ENCODE results near the gene ACTRT2.

ACTRT2 gene

GRCh38 chr1:3021233-3021671 is at the start of gene ACTRT2:
ACTRT2 (plus strand) TSS chr1:3021467; CDS start chr1:3021687, 220 bp downstream.
- no peak for DNase-seq (ENCODE audit: low read depth in 3 of 3)

- DNase-seq (ENCODE audit: low read depth in 3 of 3) = no peak
Observed at GRCh38 chr1:2971609-2972008, 49.7 kb upstream of the ACTRT2 start.

- no peak for DNase-seq (ENCODE audit: low read depth in 3 of 3)
Observed at GRCh38 chr1:2972011-2972878, 49.0 kb upstream of the ACTRT2 start.

GRCh38 chr1:2972879-2973575 is 48.2 kb upstream of the ACTRT2 start:
- DNase-seq (ENCODE audit: low read depth in 3 of 3) = no peak

GRCh38 chr1:2973601-2974593 is 47.4 kb upstream of the ACTRT2 start:
- DNase-seq (ENCODE audit: low read depth in 3 of 3) = no peak

DNA sequence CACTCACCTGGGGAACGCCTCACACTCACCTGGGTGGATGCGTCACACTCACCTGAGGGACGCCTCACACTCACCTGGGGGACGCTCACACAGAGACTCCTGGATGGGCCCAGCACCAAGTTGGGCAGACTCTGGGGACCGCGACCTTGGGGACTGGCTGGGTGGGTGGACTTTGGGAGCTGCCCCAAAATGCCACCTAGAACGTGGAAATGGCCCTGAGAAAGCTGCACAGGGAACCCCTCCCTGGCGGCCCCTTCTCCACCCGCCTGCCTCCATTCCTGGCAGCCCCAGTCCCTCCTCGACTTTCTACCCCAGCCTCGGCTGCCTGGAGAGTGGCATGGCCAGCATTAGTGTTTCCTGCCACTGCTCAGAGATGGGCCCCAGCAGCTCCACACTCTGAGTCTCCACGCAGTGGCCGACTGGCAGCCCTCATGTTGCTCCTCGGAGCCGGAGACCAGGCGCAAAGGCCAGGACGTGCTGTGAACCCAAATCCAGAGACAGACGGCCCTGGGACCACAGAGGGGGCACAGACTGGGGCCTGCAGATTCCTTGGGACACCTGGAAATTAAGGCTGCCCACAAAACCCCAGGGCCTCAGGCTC is 46.5 kb upstream of the ACTRT2 start:
- DNase-seq (ENCODE audit: low read depth in 3 of 3) = no peak

- DNase-seq (ENCODE audit: low read depth in 3 of 3) = no peak
Observed at GRCh38 chr1:2975466-2976179, 45.6 kb upstream of the ACTRT2 start.

- no peak for DNase-seq (ENCODE audit: low read depth in 3 of 3)
Observed at GRCh38 chr1:2976180-2976562, 45.1 kb upstream of the ACTRT2 start.

DNA sequence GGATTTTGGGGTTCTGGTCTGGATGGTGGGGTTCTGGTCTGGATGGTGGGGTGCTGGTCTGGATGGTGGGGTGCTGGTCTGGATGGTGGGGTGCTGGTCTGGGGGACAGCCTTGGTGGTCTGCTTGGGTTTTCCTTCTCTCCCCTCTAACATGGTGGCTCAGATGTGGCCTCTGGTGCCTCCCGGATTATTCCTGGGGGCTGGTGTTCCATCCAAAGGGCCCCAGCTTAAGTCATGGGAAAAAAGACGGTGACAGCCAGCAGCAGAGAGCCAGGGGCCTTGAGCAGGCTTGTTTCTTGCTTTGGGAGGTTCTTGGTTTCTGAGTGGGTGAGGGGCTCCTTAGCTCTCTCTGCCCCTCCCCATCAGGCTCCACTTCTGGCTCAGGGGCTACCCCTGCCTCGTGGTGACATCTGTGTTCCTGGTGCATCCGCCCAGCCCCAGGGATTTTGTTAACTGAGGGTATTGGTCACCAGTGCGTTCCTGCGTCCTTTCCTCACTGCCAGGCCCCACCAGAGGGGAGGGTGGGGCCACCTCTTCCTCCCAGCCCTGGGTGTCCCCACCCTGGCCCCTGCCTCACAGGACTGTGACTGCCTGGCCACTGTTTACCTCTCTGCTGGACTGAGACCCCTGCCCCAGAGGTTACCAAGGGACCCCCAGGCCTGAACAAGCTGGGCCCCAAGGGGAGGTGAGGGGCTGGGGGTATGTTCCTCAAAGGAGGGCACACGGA is 43.2 kb upstream of the ACTRT2 start:
- no peak for DNase-seq (ENCODE audit: low read depth in 3 of 3)

- no peak for DNase-seq (ENCODE audit: low read depth in 3 of 3)
Observed at GRCh38 chr1:2978691-2979190, 42.5 kb upstream of the ACTRT2 start.

DNA sequence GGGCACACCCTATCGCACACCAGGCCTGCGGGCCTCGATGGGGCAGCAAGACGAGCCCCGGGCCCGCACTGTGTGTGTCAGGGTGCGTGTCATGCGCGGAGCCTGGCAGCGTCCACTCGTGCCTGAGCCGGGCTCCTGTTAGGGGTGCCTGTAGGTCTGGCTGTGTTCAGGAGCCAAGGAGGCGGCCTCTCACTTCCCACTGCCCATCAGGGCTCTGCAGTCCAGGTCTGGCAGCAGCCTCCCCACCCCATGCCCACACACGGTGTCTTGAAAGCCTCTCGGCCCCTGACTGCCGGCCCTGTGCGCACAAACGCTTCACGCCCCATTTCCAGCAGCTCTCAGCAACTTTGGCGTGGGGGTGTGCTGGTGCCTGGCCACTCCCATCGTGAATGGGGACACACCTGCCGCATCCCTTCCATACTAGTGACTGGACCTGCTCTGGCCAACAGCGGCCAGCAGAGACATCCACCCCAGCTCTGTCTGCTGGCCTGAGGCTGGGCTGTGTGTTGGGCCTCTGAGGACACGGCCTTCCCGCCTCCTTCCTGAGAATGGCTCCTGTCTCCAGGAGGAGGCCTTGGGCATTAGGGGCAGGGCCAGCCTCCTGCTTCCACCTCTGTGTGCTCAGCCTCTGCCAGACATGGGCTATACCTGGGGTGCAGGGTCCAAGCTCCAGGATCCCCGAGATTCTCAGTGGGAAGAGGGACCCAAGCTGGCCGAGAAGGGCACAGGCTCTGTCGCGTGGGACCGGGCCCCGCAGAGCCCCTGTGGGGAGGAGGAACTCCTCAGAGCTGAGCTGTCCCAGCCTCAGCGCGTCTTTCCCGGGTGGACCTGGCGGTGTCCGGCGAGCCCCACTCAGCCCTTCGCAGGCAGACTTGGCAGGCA is 41.8 kb upstream of the ACTRT2 start:
- no peak for DNase-seq (ENCODE audit: low read depth in 3 of 3)

DNA sequence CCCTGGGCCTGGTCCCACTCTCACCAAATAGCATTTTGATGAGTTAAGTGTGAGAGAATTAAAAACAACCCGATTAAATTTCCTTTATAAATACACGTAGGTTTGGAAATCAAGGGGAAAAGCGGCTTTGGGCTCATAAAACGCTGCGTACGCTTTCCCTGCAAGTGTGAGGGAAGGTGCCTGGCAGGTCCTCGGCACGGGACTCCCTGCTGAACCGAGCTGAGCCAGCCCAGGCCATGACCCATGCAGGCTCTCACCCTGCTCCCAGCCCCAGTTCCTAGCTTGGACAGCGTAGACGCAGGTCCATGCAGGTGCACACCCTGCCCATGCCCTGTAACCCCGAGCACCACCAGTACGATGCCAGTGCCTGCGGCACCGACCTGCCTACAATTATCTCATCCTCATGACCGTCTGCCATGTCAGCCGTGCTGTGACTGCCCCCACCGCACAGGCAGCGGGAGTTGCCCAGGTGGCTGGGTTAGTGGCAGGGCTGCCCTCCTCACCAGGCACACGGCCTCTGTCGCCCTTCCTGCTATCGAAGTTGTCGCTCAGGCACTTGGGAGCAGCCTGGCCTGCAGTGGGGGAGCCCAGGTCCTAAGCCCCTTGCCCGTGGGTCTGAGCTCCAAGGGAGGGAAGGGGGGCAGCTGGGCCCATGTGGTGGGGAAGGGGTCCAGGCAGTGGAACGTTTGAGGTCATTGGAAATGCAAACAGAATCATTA is 41.0 kb upstream of the ACTRT2 start:
- no peak for DNase-seq (ENCODE audit: low read depth in 3 of 3)

DNA sequence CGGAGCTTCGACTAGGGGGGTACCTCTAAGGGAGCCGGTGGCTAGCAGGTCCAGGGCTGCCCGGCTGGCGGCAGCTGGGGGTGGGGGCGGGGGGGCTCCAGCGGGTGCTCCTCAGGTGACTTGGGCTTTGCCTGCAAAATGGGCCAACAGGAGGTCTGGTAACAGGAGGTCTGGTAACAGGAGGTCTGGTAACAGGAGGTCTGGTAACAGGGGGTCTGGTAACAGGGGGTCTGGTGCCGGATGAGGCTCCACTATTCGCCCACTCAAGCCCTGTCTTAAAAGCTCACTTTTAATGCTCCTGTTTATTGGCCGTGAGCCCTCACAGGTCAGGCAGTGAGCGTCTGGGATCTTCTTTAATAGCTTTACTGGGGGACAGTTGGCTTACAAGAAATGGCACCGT is 40.4 kb upstream of the ACTRT2 start:
- DNase-seq (ENCODE audit: low read depth in 3 of 3) = no peak

- DNase-seq (ENCODE audit: low read depth in 3 of 3) = no peak
Observed at GRCh38 chr1:2981388-2981787, 39.9 kb upstream of the ACTRT2 start.

DNA sequence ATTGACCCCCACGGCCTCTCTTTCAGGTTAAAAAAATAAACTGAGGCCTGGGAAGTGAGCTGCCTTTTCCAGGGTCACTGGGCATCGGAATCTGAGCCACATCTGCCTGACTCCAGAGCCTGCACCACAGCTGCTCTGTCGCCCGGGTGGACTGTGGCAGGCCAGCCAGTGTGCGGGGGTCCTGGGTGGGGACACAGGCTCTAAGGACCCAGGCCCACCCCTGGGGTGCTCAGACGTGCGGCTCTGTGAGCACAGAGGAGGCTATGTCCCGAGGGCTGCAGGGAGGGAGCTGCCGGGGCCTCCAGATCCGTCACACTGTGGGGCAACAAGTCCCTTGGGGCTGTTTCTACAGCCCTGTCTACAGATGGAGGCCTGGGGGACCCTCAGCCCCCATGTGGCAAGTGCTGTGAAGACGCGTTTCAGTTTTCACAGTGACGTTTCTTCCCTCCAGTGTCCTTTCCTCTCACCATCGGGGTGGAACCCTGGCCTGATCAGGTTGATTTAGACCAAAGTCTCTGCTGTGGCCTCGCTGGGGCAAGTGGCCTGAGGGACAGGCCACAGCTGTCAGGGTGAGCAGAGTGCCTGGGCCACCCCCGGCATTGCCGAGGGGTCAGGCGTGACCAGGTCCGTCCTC is 39.2 kb upstream of the ACTRT2 start:
- no peak for DNase-seq (ENCODE audit: low read depth in 3 of 3)

DNA sequence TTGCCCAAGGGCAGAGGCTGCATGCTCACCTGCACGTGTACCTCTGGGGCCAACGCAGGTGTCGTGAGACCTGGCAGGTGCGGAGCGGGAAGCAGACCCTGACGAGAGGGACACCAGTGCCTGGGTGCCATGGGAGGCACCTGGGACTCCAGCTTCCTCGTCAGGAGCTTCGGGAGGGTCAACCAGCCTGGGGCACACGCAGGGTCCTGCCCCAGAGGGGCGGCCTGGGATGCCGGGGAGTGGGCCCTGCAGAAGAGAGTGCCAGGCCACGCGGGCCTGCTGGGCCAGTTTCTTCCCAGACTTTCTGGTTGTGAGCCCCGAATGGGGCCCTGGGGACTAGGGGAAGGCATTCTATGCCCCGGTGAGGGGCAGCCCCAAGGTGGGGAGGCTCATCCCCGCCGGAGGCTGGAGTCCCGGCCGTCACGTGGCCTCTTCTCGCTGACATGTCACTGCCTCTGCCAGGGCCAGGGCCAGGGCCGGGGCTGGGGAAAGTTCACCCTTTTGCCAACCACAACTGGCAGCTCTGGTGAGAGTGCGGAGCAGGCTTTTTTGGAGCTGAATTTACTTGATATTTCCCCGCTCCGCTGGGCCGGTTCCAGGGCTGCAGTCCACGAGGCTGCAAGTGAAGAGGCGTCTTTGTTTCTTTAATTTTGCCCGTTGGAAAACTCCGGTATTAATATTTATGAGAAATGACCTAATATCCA is 38.5 kb upstream of the ACTRT2 start:
- DNase-seq (ENCODE audit: low read depth in 3 of 3) = no peak

GRCh38 chr1:2983319-2983705 is 38.0 kb upstream of the ACTRT2 start:
- DNase-seq (ENCODE audit: low read depth in 3 of 3) = no peak
